Measurements from ENCODE around the gene PTPRN2. TPM values are rescaled to one million over a fixed set of nuclear protein-coding genes. Genes with fewer than 3 reads are reported as not detected.

Gene PTPRN2
- total RNA-seq, 1 experiment from 2014 or later, result 2.1 TPM

DNA sequence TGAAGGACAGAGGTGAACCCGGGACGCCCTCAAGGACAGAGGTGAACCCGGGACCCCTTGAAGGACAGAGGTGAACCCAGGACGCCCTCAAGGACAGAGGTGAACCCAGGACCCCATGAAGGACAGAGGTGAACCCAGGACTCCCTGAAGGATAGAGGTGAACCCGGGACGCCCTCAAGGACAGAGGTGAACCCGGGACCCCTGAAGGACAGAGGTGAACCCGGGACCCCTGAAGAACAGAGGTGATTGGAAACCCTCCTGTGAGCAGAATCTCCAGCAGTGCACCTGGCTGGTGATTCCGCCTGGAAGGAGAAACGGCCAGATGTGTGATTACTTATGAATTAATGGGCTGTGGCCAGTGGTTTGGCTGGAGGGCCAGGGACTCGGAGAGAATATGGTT lies 272.3 kb downstream of the PTPRN2 start:
- RAD21 ChIA-PET (ENCODE audit: low non-redundant PET in 1 of 2, low total read pairs in 2 of 2, uncharacterized antibody in 2 of 2, unreplicated experiment in 2 of 2), result no interaction called here
- CTCF ChIA-PET, result no interaction called here
- no peak overlapping the region for H2AFZ ChIP-seq (ENCODE audit: low read depth, low read length, poor library complexity, severe bottlenecking)
- TF ChIP-seq, protein P1, sequence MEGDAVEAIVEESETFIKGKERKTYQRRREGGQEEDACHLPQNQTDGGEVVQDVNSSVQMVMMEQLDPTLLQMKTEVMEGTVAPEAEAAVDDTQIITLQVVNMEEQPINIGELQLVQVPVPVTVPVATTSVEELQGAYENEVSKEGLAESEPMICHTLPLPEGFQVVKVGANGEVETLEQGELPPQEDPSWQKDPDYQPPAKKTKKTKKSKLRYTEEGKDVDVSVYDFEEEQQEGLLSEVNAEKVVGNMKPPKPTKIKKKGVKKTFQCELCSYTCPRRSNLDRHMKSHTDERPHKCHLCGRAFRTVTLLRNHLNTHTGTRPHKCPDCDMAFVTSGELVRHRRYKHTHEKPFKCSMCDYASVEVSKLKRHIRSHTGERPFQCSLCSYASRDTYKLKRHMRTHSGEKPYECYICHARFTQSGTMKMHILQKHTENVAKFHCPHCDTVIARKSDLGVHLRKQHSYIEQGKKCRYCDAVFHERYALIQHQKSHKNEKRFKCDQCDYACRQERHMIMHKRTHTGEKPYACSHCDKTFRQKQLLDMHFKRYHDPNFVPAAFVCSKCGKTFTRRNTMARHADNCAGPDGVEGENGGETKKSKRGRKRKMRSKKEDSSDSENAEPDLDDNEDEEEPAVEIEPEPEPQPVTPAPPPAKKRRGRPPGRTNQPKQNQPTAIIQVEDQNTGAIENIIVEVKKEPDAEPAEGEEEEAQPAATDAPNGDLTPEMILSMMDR (IDR thresholded peaks at IDR 0.05 in 2 of 3, conservative IDR thresholded peaks at IDR 0.05 in 1 of 3; ENCODE audit: borderline replicate concordance in 1 of 3, insufficient read depth in 1 of 3, low read depth in 2 of 3, low read length in 2 of 3), result no peak
- TF ChIP-seq RAD21 (IDR thresholded peaks at IDR 0.05; ENCODE audit: low read depth) (no peak), SIN3A (IDR thresholded peaks at IDR 0.05; ENCODE audit: low read depth) (no peak), ZFX (IDR thresholded peaks at IDR 0.05) (no peak), FOSL1 (IDR thresholded peaks at IDR 0.05; ENCODE audit: low read depth) (no peak), EGR1 (IDR thresholded peaks at IDR 0.05; ENCODE audit: low read depth) (no peak), POLR2A (IDR thresholded peaks at IDR 0.05; ENCODE audit: borderline replicate concordance, extremely low read depth, insufficient read depth, insufficient read length) (no peak), CBX3 (IDR thresholded peaks at IDR 0.05; ENCODE audit: low read depth) (no peak), SRF (IDR thresholded peaks at IDR 0.05; ENCODE audit: low read depth) (no peak), EZH2 (IDR thresholded peaks at IDR 0.05) (no peak), ZNF274 (IDR thresholded peaks at IDR 0.05; ENCODE audit: low read depth, low read length) (no peak), POLR2AphosphoS5 (IDR thresholded peaks at IDR 0.05; ENCODE audit: low read depth, low read length) (no peak), JUND (IDR thresholded peaks at IDR 0.05) (no peak), CEBPB (IDR thresholded peaks at IDR 0.05; ENCODE audit: low read depth) (no peak), EZH2phosphoT487 (IDR thresholded peaks at IDR 0.05; ENCODE audit: borderline replicate concordance) (no peak), YY1 (IDR thresholded peaks at IDR 0.05; ENCODE audit: extremely low read depth, insufficient replicate concordance, low read depth, low read length) (no peak)
- TF ChIP-seq, protein P2, sequence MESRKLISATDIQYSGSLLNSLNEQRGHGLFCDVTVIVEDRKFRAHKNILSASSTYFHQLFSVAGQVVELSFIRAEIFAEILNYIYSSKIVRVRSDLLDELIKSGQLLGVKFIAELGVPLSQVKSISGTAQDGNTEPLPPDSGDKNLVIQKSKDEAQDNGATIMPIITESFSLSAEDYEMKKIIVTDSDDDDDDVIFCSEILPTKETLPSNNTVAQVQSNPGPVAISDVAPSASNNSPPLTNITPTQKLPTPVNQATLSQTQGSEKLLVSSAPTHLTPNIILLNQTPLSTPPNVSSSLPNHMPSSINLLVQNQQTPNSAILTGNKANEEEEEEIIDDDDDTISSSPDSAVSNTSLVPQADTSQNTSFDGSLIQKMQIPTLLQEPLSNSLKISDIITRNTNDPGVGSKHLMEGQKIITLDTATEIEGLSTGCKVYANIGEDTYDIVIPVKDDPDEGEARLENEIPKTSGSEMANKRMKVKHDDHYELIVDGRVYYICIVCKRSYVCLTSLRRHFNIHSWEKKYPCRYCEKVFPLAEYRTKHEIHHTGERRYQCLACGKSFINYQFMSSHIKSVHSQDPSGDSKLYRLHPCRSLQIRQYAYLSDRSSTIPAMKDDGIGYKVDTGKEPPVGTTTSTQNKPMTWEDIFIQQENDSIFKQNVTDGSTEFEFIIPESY (IDR thresholded peaks at IDR 0.05; ENCODE audit: extremely low read depth, insufficient replicate concordance, low read length), result no peak
- TF ChIP-seq, protein P3, sequence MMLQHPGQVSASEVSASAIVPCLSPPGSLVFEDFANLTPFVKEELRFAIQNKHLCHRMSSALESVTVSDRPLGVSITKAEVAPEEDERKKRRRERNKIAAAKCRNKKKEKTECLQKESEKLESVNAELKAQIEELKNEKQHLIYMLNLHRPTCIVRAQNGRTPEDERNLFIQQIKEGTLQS (IDR thresholded peaks at IDR 0.05), result no peak
- TF ChIP-seq, protein P4, sequence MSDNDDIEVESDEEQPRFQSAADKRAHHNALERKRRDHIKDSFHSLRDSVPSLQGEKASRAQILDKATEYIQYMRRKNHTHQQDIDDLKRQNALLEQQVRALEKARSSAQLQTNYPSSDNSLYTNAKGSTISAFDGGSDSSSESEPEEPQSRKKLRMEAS (IDR thresholded peaks at IDR 0.05), result no peak
- ATAC-seq, result no peak
- intact Hi-C loops (cut with micrococcal nuclease), result no loop called here
- H3K79me2 ChIP-seq (ENCODE audit: insufficient read depth, low read length), result no peaks in the 10 kb centered on the region
- POLR2A ChIA-PET, result no interaction called here
- no peaks in the 10 kb centered on the region for H3K4me1 ChIP-seq (ENCODE audit: control insufficient read depth in 1 of 2, insufficient read depth in 2 of 2, low read length in 2 of 2)
- H3K4me2 ChIP-seq (ENCODE audit: low read length), result no peak overlapping the region
- no peak for DNase-seq (ENCODE audit: low read depth, low spot score)
- no peaks in the 10 kb centered on the region for H4K20me1 ChIP-seq (ENCODE audit: insufficient read depth)
- no peak overlapping the region for H3K27ac ChIP-seq (ENCODE audit: low read depth, low read length)
- no peaks in the 10 kb centered on the region for H3K9me2 ChIP-seq (ENCODE audit: insufficient read depth)
- BruUV-seq (replicated peaks), result no TSS peak
- no peak overlapping the region for H3K4me3 ChIP-seq (replicated peaks in 1 of 2; ENCODE audit: low read depth in 1 of 2, low read length in 2 of 2)
- no peaks in the 10 kb centered on the region for H3K27me3 ChIP-seq (ENCODE audit: insufficient read depth, low read length)
- no peak overlapping the region for H3K9ac ChIP-seq (ENCODE audit: low read length)
- peaks cover 0 to 4% of the 10 kb centered on the region in 2 experiments; a peak in 2 of 4 replicates for H3K9me3 ChIP-seq (ENCODE audit: control insufficient read depth in 1 of 2, insufficient read depth in 1 of 2, low read depth in 1 of 2, low read length in 2 of 2)
- no peaks in the 10 kb centered on the region for H3K36me3 ChIP-seq (ENCODE audit: control insufficient read depth in 1 of 2, insufficient read depth in 2 of 2, low read length in 2 of 2)
